K562 (cell line): ENCODE results near the gene ZNF655. TPM values are rescaled to one million over a fixed set of nuclear protein-coding genes. Genes with fewer than 3 reads are reported as not detected.

Experiments
- PPARD ChIP-seq: fragments of 250-450 bp; sonication (Bioruptor Pico); IDR thresholded peaks from 2 replicates; pipeline ENCODE4 v1.8.0; 2022; ENCODE audit warnings: inconsistent platforms, mild to moderate bottlenecking, moderate library complexity
- SMAD3 ChIP-seq: fragments of 450-650 bp; formaldehyde crosslinking; conservative IDR thresholded peaks from 2 replicates; pipeline ENCODE4 v1.4.0; 2020; ENCODE audit warnings: mild to moderate bottlenecking
- ZNF174 ChIP-seq: fragments of 250-450 bp; sonication (Bioruptor Pico); IDR thresholded peaks from 2 replicates; pipeline ENCODE4 v1.4.0; 2020; ENCODE audit warnings: mild to moderate bottlenecking
- ZNF316 ChIP-seq: fragments of 450-650 bp; IDR thresholded peaks from 2 replicates; pipeline ENCODE4 v1.6.1; 2016
- polyA plus RNA-seq, 8 experiments: library from polyadenylated mRNA; depleted of rRNA in 4 of 8; stranded (reverse) in 5 of 8; unstranded in 3 of 8; fragments of >200 nt; fragmentation: Nextera tagmentation in 2 of 8; fragmentation: Illumina TruSeq in 1 of 8; extraction: Ambion mirVana in 2 of 8; extraction: Trizol in 1 of 8; gene quantifications; 2 replicates each; pipeline versions ENCODE4 v1.2.1 to v1.2.3, GENCODE V29; 2011 to 2014; ENCODE audit warnings: inconsistent platforms in 1 of 8, missing spikeins in 1 of 8
- total RNA-seq, 7 experiments: library from RNA; depleted of rRNA in 6 of 7; stranded (reverse); fragments of >200 nt in 6 of 7; fragmentation: Illumina TruSeq in 2 of 7; extraction: Trizol in 2 of 7; gene quantifications; 2 replicates each; pipeline versions ENCODE4 v1.2.1 to v1.2.3, GENCODE V29; 2011 to 2021; ENCODE audit warnings: low replicate concordance in 1 of 7
- TF ChIP-seq, protein P1 (sequence below): fragments of 450-650 bp; IDR thresholded peaks from 2 replicates; pipeline ENCODE4 v1.6.1; 2016; ENCODE audit warnings: low read depth
- TF ChIP-seq, protein P2 (sequence below): fragments of 250-450 bp; sonication (Bioruptor Pico); IDR thresholded peaks from 2 replicates; pipeline ENCODE4 v1.5.0; 2022; ENCODE audit warnings: mild to moderate bottlenecking
- TF ChIP-seq, protein P3 (sequence below): fragments of 450-650 bp; IDR thresholded peaks from 2 replicates; pipeline ENCODE4 v1.6.1; 2016; ENCODE audit warnings: mild to moderate bottlenecking, moderate library complexity

ZNF655 gene
- total and polyA plus RNA-seq, 9 of the 15 experiments (the other 6 are each of a cell fraction or from before 2014, with no cell fraction given), result 25.7 to 130 (median 95.2) TPM

DNA sequence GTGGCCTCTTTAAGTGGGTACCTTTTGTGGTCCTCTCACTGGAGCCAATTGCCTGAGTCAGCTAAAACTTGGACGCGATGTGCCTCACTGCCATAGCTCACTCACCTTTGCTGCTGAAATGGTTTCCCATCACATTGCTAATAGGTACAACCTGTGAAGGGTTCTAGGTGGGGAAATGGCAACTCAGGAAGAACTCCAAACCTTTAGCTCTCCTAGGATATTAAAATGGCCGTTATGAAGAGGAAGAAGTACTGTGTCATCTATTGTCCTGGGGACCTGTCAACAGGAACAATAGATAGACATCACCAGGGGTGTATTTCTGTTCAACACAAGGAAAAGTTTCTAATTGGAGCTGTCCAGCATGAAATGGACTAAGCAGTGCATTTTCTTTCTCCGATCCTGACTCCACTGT lies 1.2 kb upstream of the ZNF655 start (continued):
- TF ChIP-seq, protein P1, sequence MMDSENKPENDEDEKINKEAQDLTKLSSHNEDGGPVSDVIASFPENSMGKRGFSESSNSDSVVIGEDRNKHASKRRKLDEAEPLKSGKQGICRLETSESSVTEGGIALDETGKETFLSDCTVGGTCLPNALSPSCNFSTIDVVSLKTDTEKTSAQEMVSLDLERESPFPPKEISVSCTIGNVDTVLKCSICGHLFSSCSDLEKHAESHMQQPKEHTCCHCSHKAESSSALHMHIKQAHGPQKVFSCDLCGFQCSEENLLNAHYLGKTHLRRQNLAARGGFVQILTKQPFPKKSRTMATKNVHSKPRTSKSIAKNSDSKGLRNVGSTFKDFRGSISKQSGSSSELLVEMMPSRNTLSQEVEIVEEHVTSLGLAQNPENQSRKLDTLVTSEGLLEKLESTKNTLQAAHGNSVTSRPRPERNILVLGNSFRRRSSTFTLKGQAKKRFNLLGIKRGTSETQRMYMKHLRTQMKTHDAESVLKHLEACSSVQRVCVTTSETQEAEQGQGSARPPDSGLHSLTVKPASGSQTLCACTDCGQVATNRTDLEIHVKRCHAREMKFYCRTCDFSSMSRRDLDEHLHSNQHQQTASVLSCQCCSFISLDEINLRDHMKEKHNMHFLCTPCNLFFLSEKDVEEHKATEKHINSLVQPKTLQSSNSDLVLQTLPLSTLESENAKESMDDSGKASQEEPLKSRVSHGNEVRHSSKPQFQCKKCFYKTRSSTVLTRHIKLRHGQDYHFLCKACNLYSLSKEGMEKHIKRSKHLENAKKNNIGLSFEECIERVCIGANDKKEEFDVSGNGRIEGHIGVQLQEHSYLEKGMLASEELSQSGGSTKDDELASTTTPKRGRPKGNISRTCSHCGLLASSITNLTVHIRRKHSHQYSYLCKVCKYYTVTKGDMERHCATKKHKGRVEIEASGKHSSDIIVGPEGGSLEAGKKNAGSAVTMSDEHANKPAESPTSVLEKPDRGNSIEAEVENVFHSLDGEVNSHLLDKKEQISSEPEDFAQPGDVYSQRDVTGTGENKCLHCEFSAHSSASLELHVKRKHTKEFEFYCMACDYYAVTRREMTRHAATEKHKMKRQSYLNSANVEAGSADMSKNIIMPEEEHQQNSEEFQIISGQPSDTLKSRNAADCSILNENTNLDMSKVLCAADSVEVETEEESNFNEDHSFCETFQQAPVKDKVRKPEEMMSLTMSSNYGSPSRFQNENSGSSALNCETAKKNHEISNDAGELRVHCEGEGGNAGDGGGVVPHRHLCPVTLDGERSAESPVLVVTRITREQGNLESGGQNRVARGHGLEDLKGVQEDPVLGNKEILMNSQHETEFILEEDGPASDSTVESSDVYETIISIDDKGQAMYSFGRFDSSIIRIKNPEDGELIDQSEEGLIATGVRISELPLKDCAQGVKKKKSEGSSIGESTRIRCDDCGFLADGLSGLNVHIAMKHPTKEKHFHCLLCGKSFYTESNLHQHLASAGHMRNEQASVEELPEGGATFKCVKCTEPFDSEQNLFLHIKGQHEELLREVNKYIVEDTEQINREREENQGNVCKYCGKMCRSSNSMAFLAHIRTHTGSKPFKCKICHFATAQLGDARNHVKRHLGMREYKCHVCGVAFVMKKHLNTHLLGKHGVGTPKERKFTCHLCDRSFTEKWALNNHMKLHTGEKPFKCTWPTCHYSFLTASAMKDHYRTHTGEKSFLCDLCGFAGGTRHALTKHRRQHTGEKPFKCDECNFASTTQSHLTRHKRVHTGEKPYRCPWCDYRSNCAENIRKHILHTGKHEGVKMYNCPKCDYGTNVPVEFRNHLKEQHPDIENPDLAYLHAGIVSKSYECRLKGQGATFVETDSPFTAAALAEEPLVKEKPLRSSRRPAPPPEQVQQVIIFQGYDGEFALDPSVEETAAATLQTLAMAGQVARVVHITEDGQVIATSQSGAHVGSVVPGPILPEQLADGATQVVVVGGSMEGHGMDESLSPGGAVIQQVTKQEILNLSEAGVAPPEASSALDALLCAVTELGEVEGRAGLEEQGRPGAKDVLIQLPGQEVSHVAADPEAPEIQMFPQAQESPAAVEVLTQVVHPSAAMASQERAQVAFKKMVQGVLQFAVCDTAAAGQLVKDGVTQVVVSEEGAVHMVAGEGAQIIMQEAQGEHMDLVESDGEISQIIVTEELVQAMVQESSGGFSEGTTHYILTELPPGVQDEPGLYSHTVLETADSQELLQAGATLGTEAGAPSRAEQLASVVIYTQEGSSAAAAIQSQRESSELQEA, result no peak
- TF ChIP-seq, protein P2, sequence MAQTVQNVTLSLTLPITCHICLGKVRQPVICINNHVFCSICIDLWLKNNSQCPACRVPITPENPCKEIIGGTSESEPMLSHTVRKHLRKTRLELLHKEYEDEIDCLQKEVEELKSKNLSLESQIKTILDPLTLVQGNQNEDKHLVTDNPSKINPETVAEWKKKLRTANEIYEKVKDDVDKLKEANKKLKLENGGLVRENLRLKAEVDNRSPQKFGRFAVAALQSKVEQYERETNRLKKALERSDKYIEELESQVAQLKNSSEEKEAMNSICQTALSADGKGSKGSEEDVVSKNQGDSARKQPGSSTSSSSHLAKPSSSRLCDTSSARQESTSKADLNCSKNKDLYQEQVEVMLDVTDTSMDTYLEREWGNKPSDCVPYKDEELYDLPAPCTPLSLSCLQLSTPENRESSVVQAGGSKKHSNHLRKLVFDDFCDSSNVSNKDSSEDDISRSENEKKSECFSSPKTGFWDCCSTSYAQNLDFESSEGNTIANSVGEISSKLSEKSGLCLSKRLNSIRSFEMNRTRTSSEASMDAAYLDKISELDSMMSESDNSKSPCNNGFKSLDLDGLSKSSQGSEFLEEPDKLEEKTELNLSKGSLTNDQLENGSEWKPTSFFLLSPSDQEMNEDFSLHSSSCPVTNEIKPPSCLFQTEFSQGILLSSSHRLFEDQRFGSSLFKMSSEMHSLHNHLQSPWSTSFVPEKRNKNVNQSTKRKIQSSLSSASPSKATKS (CRISPR knock-in tag), result no peak
- TF ChIP-seq ZNF174 (no peak), ZNF316 (peak; percentile 97), SMAD3 (CRISPR knock-in tag) (no peak), PPARD (CRISPR knock-in tag) (no peak)
- TF ChIP-seq, protein P3, sequence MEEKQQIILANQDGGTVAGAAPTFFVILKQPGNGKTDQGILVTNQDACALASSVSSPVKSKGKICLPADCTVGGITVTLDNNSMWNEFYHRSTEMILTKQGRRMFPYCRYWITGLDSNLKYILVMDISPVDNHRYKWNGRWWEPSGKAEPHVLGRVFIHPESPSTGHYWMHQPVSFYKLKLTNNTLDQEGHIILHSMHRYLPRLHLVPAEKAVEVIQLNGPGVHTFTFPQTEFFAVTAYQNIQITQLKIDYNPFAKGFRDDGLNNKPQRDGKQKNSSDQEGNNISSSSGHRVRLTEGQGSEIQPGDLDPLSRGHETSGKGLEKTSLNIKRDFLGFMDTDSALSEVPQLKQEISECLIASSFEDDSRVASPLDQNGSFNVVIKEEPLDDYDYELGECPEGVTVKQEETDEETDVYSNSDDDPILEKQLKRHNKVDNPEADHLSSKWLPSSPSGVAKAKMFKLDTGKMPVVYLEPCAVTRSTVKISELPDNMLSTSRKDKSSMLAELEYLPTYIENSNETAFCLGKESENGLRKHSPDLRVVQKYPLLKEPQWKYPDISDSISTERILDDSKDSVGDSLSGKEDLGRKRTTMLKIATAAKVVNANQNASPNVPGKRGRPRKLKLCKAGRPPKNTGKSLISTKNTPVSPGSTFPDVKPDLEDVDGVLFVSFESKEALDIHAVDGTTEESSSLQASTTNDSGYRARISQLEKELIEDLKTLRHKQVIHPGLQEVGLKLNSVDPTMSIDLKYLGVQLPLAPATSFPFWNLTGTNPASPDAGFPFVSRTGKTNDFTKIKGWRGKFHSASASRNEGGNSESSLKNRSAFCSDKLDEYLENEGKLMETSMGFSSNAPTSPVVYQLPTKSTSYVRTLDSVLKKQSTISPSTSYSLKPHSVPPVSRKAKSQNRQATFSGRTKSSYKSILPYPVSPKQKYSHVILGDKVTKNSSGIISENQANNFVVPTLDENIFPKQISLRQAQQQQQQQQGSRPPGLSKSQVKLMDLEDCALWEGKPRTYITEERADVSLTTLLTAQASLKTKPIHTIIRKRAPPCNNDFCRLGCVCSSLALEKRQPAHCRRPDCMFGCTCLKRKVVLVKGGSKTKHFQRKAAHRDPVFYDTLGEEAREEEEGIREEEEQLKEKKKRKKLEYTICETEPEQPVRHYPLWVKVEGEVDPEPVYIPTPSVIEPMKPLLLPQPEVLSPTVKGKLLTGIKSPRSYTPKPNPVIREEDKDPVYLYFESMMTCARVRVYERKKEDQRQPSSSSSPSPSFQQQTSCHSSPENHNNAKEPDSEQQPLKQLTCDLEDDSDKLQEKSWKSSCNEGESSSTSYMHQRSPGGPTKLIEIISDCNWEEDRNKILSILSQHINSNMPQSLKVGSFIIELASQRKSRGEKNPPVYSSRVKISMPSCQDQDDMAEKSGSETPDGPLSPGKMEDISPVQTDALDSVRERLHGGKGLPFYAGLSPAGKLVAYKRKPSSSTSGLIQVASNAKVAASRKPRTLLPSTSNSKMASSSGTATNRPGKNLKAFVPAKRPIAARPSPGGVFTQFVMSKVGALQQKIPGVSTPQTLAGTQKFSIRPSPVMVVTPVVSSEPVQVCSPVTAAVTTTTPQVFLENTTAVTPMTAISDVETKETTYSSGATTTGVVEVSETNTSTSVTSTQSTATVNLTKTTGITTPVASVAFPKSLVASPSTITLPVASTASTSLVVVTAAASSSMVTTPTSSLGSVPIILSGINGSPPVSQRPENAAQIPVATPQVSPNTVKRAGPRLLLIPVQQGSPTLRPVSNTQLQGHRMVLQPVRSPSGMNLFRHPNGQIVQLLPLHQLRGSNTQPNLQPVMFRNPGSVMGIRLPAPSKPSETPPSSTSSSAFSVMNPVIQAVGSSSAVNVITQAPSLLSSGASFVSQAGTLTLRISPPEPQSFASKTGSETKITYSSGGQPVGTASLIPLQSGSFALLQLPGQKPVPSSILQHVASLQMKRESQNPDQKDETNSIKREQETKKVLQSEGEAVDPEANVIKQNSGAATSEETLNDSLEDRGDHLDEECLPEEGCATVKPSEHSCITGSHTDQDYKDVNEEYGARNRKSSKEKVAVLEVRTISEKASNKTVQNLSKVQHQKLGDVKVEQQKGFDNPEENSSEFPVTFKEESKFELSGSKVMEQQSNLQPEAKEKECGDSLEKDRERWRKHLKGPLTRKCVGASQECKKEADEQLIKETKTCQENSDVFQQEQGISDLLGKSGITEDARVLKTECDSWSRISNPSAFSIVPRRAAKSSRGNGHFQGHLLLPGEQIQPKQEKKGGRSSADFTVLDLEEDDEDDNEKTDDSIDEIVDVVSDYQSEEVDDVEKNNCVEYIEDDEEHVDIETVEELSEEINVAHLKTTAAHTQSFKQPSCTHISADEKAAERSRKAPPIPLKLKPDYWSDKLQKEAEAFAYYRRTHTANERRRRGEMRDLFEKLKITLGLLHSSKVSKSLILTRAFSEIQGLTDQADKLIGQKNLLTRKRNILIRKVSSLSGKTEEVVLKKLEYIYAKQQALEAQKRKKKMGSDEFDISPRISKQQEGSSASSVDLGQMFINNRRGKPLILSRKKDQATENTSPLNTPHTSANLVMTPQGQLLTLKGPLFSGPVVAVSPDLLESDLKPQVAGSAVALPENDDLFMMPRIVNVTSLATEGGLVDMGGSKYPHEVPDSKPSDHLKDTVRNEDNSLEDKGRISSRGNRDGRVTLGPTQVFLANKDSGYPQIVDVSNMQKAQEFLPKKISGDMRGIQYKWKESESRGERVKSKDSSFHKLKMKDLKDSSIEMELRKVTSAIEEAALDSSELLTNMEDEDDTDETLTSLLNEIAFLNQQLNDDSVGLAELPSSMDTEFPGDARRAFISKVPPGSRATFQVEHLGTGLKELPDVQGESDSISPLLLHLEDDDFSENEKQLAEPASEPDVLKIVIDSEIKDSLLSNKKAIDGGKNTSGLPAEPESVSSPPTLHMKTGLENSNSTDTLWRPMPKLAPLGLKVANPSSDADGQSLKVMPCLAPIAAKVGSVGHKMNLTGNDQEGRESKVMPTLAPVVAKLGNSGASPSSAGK, result no peak
